IPS-18c (cell line): ENCODE data around the gene TOP2A.

Experiments
- H3K4me3 ChIP-seq: 2 replicates; pipeline ENCODE4 v1.7.0; 2013; ENCODE audit warnings: low read depth, mild to moderate bottlenecking, low read length, moderate library complexity; ENCODE audit not compliant: insufficient read depth
- H3K9me3 ChIP-seq: one replicate; pipeline ENCODE4 v1.6.1; 2013; ENCODE audit warnings: mild to moderate bottlenecking, low read length, moderate library complexity; ENCODE audit not compliant: control insufficient read depth, insufficient read depth

Gene TOP2A

DNA sequence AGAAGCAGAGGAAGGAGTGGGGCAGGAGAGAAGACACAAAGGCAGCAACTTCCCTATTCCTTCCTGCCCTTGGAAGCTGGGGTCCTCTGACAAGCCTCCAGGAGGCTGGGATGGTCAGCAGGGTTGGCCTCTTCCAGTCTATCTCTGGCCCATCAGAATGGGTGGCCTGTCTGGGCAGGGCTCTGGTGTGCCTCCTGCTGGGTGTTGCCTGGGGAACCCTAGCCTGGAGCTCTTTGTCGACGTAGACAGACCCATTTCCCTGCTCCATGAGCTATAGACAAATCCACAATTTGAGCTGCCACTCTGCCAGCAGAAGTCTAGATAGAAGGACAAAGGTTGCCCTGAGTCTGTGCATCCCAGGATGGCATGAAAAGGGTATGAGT, 36.9 kb upstream of the TOP2A start:
- H3K9me3 ChIP-seq: no peaks in the 10 kb centered on the region
- H3K4me3 ChIP-seq: no peak overlapping the region

DNA sequence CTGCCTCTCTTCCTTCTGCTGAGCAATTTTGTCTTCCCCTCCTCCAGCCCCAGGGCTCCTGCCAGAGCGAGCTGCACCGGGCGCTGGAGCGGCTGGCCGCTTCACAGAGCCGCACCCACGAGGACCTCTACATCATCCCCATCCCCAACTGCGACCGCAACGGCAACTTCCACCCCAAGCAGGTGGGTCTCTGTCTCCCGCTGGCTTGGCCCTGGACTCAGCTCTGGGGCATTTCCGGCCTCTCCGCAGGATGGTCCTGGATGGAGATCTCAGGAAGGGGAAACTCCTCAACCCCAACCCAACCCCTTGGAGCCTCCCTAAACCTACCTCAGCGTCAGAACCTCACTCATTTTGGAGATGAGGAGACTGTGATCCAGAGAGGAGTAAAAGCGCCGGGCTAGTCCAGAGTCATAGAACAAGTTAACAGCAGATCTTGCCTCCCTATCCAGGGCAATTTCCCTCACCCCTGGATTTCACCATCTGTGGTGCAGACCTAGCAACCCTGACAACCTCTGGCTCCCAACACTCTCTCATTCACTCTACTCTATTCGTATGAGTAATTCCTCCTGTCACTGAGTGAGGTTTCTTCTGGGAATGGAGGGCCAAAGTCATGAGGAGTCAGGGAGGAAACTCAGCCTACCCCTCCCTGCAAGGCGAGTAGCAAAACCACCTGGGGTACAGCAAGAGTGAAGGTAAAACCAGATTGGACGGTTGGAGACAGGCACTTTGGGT, 36.4 kb upstream of the TOP2A start:
- Histone ChIP-seq H3K9me3 (no peaks in the 10 kb centered on the region), H3K4me3 (no peak overlapping the region)

DNA sequence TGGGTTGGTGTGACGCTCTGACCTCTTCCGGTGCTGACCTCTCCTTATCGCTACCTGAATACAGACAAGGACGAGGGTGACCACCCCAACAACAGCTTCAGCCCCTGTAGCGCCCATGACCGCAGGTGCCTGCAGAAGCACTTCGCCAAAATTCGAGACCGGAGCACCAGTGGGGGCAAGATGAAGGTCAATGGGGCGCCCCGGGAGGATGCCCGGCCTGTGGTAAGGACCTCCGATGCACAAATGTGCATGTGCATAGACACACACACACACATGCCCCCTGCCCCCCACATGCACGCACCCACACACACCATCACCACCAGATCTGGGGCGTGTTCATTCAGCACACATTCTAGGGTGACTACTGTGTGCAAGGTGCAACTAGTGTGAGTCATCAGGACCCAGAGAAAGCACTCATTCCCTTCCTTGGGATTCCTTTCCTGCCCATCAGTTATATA, 35.3 kb upstream of the TOP2A start:
- Histone ChIP-seq H3K4me3 (no peak overlapping the region), H3K9me3 (no peaks in the 10 kb centered on the region)

DNA sequence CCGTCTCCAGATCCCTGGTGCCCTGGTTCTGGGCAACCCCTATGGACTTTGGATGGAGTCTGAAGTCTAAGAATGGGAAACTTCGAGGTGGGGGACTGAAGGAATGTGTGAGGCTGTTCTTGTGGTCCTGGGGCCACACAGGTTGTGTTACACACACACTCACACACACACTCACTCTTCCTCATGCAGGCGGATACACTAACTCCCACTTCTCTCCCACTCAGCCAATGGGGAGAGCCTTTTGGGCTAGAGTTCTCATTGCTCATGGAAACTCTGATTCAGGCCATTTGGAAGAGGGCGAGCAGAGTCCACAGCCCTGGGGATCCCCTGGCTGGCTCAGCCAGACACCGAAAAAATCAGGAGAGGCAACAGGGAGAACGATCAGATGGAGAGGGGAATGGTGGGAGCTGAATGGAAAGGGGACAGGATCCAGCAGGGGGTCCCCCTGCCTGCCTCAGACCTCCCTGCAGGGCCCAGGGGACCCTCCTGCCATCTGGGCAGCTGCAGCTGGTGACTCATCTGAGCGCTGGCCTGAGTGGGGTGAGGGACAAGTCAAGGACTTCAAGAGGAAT, 34.6 kb upstream of the TOP2A start:
- Histone ChIP-seq H3K4me3 (no peak overlapping the region), H3K9me3 (no peaks in the 10 kb centered on the region)

DNA sequence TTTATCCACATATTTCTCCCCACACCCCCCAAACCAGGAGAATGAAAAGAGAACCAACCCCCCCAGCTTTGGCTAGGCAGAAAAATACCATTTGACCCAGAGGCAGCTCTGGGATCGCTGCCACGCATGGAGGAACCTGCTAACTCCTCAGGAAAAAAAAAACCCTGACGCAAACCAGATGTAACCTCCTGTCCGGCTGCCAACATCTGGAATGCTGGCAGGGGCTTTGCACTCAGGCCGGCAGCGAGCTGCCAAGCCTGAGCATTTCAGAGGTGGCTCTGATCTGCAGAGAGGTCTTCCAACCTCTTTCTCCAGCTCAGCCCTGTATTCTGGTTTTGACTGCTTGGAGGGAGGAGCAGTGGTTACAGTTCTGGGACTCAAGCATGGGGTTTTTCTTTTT, 33.7 kb upstream of the TOP2A start:
- H3K9me3 ChIP-seq: no peaks in the 10 kb centered on the region
- no peak overlapping the region for H3K4me3 ChIP-seq

DNA sequence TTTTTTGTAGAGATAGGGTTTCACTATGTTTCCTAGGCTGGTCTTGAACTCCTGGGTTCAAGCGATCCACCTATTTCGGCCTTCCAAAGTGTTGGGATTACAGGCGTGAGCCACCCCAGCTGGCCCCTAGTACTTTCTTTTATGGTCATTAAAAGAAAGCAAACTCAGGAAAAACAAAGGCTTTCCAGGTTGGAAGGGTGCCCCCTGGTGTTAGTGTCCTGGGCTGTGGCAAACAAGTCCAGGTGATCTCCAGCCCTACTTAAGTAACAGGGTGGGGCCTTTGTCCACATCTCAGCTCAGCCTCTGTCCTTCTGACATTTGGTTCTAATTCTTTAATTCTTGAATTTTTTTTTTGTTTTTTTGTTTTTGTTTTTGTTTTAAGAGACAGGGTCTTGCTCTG, 32.5 kb upstream of the TOP2A start:
- no peak overlapping the region for H3K4me3 ChIP-seq
- H3K9me3 ChIP-seq: no peaks in the 10 kb centered on the region

DNA sequence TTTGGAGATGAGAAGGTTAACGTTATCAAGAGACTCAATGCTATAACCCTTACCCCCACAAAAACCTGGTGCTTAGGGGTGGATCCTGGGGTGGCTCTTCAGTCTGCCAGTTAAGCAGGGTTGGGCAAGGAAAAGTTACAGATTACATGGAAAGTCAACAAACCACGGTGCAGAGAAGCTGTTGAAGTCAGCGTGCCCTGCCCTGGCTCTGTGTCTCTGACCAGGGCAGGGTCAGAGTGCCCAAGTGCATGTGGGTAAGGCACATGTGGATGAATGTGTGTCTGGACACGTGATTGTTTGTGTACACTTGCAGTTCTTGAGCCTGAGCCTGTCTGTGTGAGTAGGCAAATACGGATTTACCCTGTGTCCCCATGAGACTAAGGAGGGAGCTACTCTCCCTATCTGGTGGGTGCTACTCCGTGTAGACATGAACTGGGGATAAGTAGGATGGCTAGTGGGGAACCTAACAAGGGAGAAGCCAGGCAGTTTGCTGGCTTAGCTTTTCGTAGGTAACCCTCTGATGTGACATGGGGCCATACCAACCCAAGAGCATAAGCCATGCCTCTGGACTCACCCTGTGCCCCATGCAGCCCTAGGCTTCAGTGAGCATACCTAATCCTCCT, 31.1 kb upstream of the TOP2A start:
- Histone ChIP-seq H3K4me3 (no peak overlapping the region), H3K9me3 (no peaks in the 10 kb centered on the region)

DNA sequence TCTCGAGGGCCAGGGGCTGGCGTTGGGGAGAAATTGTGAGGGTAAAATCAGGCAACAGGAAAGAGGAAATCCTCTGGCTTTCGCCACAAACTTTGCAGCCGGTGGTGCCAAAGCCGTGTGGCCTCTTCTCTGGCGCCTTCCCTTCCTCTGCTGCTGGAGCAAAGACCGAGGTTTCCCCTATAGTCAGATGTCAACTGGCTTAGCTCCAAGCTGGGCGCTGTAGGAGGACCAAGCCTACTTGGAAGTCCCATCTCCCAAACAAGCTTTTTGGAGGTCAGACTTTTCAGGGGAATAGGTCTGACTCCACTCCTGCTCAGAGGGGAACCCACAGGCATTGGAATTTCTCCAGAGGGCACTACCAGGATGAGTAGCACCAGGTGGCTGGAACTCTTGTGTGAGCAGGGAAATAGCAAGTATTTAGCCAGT, 30.5 kb upstream of the TOP2A start:
- H3K9me3 ChIP-seq: no peaks in the 10 kb centered on the region
- H3K4me3 ChIP-seq: no peak overlapping the region

DNA sequence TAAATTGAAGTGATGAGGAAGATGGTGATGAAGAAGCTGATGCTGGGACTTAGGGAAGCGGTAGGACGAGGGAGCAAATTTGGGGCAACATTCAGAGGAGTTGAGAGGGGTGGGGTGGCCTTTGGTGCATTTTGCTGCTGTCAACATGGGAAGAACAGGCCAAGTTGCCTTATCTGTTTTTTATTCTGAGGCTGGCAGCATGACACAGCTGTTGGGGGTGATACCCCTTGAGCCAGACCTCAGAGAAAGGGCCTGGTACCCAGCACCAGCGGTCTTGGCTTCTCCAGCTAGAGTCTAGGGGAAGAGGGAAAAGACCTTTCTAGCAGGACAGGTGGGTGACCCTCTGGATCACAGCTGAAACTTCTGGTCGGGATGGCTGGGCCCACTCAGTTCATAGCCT, 30.1 kb upstream of the TOP2A start:
- Histone ChIP-seq H3K9me3 (no peaks in the 10 kb centered on the region), H3K4me3 (no peak overlapping the region)

DNA sequence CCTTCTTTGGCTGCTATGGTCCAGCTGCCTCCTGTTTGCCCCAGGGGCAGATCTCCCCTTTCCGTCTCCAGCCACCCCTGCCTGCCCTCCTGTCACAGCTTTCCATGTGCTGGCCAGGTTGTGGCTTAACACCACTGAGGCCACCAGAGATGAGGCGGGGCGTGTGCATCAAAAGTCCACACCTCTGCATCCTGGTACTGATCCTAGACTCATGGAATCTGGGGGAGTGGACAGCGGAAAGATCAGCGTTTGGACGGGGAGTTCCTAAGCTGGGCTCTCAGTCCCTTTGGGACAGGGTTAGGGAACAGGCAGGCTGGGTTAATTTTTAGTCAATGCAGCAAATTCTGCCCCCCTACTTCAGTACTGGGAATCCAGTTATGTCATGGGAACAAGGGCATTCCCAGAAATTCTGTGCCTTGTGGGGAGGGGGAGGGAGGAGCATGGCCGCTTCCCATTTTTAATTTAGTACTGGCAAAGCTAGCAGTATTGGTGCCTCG, 29.5 kb upstream of the TOP2A start:
- H3K4me3 ChIP-seq: no peak overlapping the region

DNA sequence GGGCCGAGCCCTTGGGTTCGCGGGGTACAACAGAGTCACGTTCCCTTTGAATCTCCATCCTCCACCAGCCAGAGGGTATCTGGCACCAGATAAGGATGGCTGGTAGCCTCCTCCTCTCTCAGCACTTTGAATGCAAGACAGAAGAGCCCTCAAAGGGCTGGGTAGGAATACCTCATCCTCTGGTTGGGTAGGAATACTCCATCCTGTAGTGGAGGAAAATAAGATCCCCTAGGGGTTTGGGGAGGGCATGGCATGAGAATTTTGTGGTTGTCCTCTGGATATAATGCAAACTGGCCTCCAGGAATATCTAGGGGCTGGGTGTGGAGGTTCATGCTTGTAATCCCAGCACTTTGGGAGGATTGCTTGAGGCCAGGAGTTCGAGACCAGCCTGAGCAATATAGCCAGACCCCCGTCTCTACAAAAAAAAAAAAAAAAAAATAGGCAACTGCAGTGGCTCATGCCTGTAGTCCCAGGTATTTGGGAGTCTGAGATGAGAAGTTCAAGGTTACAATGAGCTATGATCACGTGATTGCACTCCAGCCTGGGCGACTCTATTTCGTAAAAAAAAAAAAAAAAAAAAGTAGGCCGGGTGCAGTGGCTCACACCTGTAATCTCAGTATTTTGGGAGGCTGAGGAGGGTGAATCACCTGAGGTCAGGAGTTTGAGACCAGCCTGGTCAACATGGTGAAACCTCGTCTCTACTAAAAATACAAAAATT, 28.2 kb upstream of the TOP2A start:
- Histone ChIP-seq H3K9me3 (no peaks in the 10 kb centered on the region), H3K4me3 (no peak overlapping the region)

More for the DNA sequence above, 29.5 kb upstream of the TOP2A start:
- H3K9me3 ChIP-seq: no peaks in the 10 kb centered on the region

DNA sequence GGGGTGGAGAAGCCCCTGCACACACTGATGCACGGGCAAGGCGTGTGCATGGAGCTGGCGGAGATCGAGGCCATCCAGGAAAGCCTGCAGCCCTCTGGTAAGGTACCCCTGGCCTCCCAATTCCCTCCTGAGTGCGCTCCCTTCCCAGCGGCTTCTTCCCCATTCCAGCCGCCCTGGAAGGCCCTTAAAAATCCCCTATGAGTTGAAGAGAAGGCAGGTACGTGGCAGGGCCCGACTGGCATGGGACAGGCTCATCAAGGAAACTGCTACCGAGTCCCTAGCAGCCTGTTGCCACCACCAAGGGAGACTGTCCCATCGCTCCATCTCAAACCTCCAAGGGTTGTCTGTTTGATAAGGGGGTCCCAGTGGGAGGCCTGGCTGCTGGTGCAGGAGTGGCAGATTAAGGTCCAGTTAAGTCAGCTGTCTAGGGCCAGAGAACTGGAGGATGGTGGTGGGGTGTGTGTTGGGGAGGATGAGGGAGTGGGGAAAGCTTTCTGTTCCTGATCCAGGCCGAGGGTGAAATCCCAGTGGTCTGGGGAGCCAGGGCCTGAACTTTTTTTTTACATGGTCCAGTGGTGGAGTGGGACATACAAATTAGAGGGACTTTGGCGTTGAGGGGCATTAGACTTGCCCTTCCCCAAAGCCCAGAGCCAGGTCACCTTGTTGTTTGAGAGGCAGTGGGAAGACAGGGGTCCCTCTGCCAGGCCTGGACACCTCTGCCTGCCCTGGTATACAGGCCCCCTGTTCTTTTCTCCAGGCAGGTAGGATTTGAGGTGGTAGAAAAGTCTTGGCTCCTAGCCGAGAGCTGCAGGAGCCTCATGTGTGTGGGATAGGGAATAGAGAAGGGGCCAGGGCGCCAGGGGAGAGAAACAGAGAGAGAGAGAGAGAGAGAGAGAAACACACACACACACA, 26.5 kb upstream of the TOP2A start:
- no peaks in the 10 kb centered on the region for H3K9me3 ChIP-seq
- H3K4me3 ChIP-seq: peak overlapping the region; percentile 59

DNA sequence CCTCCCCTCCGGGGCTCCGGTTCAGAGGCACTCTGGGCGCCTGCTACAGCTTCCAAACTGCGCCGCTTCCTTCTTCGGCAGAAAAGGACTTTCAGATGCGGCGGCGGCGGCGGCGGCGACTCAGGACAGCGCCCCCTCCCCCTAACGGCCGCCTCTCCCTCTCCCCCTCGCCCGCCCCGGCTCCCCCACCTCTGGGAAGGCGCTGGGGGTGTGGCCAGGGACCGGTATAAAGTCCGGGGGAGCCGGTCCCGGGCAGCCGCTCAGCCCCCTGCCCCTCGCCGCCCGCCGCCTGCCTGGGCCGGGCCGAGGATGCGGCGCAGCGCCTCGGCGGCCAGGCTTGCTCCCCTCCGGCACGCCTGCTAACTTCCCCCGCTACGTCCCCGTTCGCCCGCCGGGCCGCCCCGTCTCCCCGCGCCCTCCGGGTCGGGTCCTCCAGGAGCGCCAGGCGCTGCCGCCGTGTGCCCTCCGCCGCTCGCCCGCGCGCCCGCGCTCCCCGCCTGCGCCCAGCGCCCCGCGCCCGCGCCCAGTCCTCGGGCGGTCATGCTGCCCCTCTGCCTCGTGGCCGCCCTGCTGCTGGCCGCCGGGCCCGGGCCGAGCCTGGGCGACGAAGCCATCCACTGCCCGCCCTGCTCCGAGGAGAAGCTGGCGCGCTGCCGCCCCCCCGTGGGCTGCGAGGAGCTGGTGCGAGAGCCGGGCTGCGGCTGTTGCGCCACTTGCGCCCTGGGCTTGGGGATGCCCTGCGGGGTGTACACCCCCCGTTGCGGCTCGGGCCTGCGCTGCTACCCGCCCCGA, 25.7 kb upstream of the TOP2A start, which contains the start of gene IGFBP4:
IGFBP4 (plus strand) TSS at position 255 of the 792 bp plus-strand sequence; CDS start at position 541, 286 bp downstream.
- H3K4me3 ChIP-seq: peak within 1 kb of the TSS; percentile 59
- H3K9me3 ChIP-seq: no peaks in the 10 kb centered on the region

DNA sequence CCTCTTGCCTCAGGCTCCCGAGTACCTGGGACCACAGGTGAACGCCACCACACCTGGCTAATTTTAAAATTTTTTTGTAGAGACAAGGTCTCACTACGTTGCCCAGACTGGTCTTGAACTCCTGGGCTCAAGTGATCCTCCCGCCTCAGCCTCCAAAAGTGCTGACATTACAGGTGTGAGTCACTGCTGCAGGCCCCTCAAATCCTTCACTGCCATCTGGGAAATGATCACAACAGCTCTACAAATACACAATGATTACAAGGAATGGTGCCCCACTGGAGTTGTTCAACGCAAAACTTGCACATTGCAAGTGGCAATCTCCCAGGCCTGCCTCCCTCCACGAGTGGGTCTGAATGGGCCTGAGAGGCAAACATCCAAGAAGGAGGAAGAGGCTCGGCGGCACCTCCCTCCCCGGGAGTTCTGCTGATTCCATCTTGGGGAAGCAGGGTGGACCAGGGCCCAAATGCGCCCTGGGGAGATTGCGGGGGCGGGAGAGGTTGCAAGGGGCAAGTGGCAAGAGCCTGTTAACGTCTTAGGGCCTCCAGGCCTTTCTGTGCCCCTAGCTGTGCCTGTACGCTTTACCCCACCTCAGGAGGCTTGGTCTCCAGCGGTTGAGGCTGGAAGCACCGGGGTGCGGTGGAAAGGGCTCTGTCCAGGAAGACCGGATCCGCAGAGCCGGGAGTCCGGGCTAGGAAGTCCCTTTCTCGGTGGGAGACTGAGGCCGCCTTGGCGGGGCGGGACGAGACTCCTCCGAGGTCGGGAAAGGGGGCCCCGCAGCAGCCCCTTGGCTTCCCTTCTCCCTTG, 24.9 kb upstream of the TOP2A start:
- H3K9me3 ChIP-seq: no peaks in the 10 kb centered on the region
- peak overlapping the region; percentile 59 for H3K4me3 ChIP-seq

DNA sequence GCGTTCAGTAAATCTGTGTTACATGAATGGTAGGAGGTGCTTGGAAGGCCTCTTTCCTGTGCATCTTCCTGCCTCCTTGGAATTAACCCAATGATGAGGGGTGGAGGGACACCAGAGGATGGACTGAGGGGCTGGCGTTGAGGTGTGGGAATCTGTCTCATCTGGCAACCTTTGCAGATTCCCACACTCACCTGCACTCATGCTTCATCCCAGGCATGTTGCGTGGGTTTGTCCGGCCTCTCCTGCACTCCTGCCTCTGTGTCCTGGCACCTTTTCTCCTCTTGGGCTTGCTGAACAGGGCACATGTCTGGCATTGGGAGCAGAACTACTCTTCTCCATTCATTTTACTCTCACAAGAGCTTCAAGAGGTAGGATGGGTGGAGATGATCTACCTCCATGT, 22.5 kb upstream of the TOP2A start:
- Histone ChIP-seq H3K9me3 (no peaks in the 10 kb centered on the region), H3K4me3 (no peak overlapping the region)
